ENCODE results near the gene ASRGL1. TPM values are rescaled to one million over a fixed set of nuclear protein-coding genes. Genes with fewer than 3 reads are reported as not detected.

The ASRGL1 gene
- total RNA-seq, 1 experiment from 2014 or later: not detected

DNA sequence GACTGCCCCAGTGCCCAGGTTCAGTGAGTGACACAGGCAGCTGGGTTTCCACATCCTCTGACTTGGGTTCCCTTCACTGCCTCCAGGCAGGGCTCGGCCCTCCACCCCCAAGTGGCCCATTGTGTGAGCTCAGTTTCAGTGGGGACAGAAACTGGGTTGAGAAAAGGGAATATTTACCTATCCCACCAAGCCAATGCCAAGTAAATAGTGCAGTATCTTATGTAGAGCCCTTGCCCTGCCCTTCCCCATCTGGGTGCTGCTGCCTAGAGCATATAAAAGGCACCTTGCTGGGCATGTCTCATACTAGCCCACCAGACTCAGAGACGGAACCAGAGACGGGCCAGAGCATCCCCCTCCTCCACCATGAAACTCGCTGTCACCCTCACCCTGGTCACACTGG, 81.5 kb downstream of the ASRGL1 start, which contains the start of gene SCGB1A1:
TSS of gene SCGB1A1 (plus strand) at position 301 of the 400 bp plus-strand sequence. CDS start at position 364, 63 bp downstream.
- Histone ChIP-seq H3K4me2 (ENCODE audit: low read depth, low read length, poor library complexity, severe bottlenecking) (no peak within 1 kb of the TSS), H2AFZ (ENCODE audit: low read length) (no peak within 1 kb of the TSS), H3K79me2 (ENCODE audit: low read length) (no peaks in the 10 kb centered on the region), H4K20me1 (ENCODE audit: insufficient read depth, low read depth, low read length) (no peaks in the 10 kb centered on the region), H3K9me3 (ENCODE audit: low read length) (no peaks in the 10 kb centered on the region), H3K4me3 (ENCODE audit: low read length) (no peak within 1 kb of the TSS), H3K9me2 (replicated peaks; ENCODE audit: insufficient read depth, low read length) (no peaks in the 10 kb centered on the region), H3K36me3 (ENCODE audit: insufficient read depth, low read length) (no peaks in the 10 kb centered on the region), H3K4me1 (ENCODE audit: low read length) (no peaks in the 10 kb centered on the region), H3K9ac (ENCODE audit: low read length) (no peak within 1 kb of the TSS), H3K27me3 (ENCODE audit: low read length) (no peaks in the 10 kb centered on the region), H3K27ac (ENCODE audit: low read length) (no peak within 1 kb of the TSS)
- no peak for DNase-seq

DNA sequence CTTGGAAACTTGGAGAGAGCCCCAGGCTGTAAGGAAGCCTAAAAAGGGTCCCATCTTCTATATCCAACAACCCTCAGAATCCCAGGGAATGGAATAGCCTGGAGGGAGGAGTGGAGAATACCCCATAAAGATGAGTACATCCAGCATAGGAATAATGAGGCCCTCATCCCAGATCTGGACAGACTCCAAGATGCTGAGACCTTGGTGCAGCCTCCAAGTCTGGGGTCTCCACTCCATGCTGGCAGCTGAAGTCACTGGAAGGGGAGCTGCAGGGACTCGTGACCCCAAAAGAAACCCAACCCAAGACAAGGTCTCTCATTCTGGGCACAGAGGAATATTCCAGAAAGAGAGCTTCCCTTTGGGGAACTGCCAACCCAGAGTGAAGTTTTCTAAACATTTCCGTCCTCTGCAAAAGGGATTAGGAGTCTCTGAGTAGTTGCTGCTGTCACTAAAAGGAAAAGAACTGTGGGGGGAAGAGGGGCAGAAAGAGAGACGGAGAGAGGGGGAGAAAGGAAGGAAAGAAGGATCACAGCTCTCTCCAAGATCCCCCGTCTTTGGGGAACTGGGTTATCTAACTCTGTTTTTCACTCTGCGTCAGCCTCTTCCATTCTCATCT, 82.2 kb downstream of the ASRGL1 start:
- Histone ChIP-seq H3K4me2 (ENCODE audit: low read depth, low read length, poor library complexity, severe bottlenecking) (no peak overlapping the region), H3K9ac (ENCODE audit: low read length) (no peak overlapping the region)

DNA sequence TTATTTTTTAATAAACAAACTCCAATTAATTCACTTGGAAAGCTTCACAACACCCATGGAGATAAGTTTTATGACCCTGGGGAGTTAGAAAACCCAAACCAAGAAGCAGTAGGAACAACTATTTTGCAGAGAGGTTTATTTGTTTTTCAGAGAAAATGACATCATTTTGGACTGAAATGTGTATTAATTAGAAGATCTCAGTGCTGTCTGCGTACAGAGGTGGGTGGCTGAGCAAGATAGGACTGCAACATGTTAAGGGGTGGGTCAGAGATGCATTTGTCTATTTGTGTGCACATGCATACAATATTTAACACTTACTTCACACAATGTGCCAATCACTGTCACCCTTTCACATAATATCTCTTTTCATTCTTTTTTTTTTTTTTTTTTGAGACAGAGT, 82.7 kb downstream of the ASRGL1 start:
- no peak overlapping the region for H3K4me3 ChIP-seq (ENCODE audit: low read length)
- H2AFZ ChIP-seq (ENCODE audit: low read length): no peak overlapping the region
- H3K27ac ChIP-seq (ENCODE audit: low read length): no peak overlapping the region
- H3K27me3 ChIP-seq (ENCODE audit: low read length): no peaks in the 10 kb centered on the region
- no peaks in the 10 kb centered on the region for H3K4me1 ChIP-seq (ENCODE audit: low read length)
- H4K20me1 ChIP-seq (ENCODE audit: insufficient read depth, low read depth, low read length): no peaks in the 10 kb centered on the region
- no peak overlapping the region for H3K4me2 ChIP-seq (ENCODE audit: low read depth, low read length, poor library complexity, severe bottlenecking)
- no peak overlapping the region for H3K9ac ChIP-seq (ENCODE audit: low read length)
- DNase-seq: no peak
- H3K9me3 ChIP-seq (ENCODE audit: low read length): no peaks in the 10 kb centered on the region
- H3K79me2 ChIP-seq (ENCODE audit: low read length): no peaks in the 10 kb centered on the region
- H3K9me2 ChIP-seq (replicated peaks; ENCODE audit: insufficient read depth, low read length): no peaks in the 10 kb centered on the region
- H3K36me3 ChIP-seq (ENCODE audit: insufficient read depth, low read length): no peaks in the 10 kb centered on the region

More for the DNA sequence above, 82.2 kb downstream of the ASRGL1 start:
- Histone ChIP-seq H4K20me1 (ENCODE audit: insufficient read depth, low read depth, low read length) (no peaks in the 10 kb centered on the region), H2AFZ (ENCODE audit: low read length) (no peak overlapping the region), H3K4me3 (ENCODE audit: low read length) (no peak overlapping the region), H3K4me1 (ENCODE audit: low read length) (no peaks in the 10 kb centered on the region), H3K9me3 (ENCODE audit: low read length) (no peaks in the 10 kb centered on the region), H3K9me2 (replicated peaks; ENCODE audit: insufficient read depth, low read length) (no peaks in the 10 kb centered on the region), H3K27me3 (ENCODE audit: low read length) (no peaks in the 10 kb centered on the region), H3K27ac (ENCODE audit: low read length) (no peak overlapping the region), H3K79me2 (ENCODE audit: low read length) (no peaks in the 10 kb centered on the region), H3K36me3 (ENCODE audit: insufficient read depth, low read length) (no peaks in the 10 kb centered on the region)
- DNase-seq: no peak

DNA sequence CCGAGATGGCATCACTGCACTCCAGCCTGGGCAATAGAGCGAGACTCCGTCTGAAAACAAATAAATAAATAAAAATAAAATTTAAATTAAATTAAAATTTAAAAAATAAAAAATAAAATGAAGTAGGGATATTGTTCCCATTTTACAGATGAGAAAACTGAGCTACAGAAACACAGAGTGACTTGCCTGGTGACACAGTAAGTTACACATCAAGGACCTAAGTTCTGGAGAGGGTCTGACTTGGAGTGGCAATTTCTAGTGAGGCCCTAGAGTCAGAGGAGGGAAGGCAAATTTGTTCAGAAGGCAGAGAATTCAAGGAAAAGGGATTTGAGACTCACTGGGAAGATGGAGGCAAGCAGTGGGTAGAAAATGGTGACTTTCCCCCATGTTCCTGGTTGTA, 83.6 kb downstream of the ASRGL1 start:
- Histone ChIP-seq H3K27me3 (ENCODE audit: low read length) (no peaks in the 10 kb centered on the region), H3K36me3 (ENCODE audit: insufficient read depth, low read length) (no peaks in the 10 kb centered on the region), H3K9ac (ENCODE audit: low read length) (no peak overlapping the region), H3K4me2 (ENCODE audit: low read depth, low read length, poor library complexity, severe bottlenecking) (no peak overlapping the region), H4K20me1 (ENCODE audit: insufficient read depth, low read depth, low read length) (no peaks in the 10 kb centered on the region), H2AFZ (ENCODE audit: low read length) (no peak overlapping the region), H3K4me1 (ENCODE audit: low read length) (no peaks in the 10 kb centered on the region), H3K9me3 (ENCODE audit: low read length) (no peaks in the 10 kb centered on the region), H3K27ac (ENCODE audit: low read length) (no peak overlapping the region), H3K9me2 (replicated peaks; ENCODE audit: insufficient read depth, low read length) (no peaks in the 10 kb centered on the region), H3K4me3 (ENCODE audit: low read length) (no peak overlapping the region), H3K79me2 (ENCODE audit: low read length) (no peaks in the 10 kb centered on the region)
- no peak for DNase-seq

DNA sequence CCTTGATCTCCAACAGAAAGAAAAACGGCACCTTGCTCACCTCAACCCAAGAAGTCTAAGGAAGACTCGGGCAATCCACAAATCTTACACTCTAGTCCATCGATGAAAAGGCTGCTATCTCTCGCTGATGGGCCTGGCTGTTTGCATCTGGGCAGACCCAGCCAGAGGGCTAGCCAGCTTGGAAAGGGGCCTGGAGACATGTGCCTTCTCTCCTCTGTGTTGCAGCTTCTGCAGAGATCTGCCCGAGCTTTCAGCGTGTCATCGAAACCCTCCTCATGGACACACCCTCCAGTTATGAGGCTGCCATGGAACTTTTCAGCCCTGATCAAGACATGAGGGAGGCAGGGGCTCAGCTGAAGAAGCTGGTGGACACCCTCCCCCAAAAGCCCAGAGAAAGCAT, 84.7 kb downstream of the ASRGL1 start:
- no peaks in the 10 kb centered on the region for H3K79me2 ChIP-seq (ENCODE audit: low read length)

DNA sequence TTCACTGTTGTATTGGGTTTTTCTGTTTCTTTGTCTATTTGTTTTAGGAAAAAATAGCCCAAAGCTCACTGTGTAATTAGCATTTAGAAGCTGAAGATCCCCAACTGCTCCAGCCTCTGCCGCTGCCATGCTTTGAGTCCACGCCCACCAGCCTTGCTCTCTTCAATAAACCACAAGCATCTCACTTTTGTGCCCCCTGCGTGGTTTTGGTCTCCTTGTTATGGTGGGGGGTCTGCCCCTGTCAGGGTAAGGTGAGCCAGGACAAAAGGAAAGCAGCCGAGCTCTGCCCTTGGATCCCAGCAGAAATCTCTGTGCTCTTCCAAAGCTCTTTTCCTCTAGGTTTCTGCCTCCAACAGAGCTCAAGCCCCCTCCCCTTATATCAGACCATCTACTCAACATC, 85.8 kb downstream of the ASRGL1 start:
- Histone ChIP-seq H4K20me1 (ENCODE audit: insufficient read depth, low read depth, low read length) (no peaks in the 10 kb centered on the region), H3K9me2 (replicated peaks; ENCODE audit: insufficient read depth, low read length) (no peaks in the 10 kb centered on the region), H3K36me3 (ENCODE audit: insufficient read depth, low read length) (no peaks in the 10 kb centered on the region), H3K9ac (ENCODE audit: low read length) (no peak overlapping the region), H3K27ac (ENCODE audit: low read length) (no peak overlapping the region), H3K27me3 (ENCODE audit: low read length) (no peaks in the 10 kb centered on the region), H2AFZ (ENCODE audit: low read length) (no peak overlapping the region), H3K4me2 (ENCODE audit: low read depth, low read length, poor library complexity, severe bottlenecking) (no peak overlapping the region), H3K79me2 (ENCODE audit: low read length) (no peaks in the 10 kb centered on the region), H3K4me1 (ENCODE audit: low read length) (no peaks in the 10 kb centered on the region), H3K9me3 (ENCODE audit: low read length) (no peaks in the 10 kb centered on the region), H3K4me3 (ENCODE audit: low read length) (no peak overlapping the region)
- no peak for DNase-seq

More for the DNA sequence above, 84.7 kb downstream of the ASRGL1 start:
- no peak overlapping the region for H3K9ac ChIP-seq (ENCODE audit: low read length)
- H3K9me3 ChIP-seq (ENCODE audit: low read length): no peaks in the 10 kb centered on the region
- H3K27me3 ChIP-seq (ENCODE audit: low read length): no peaks in the 10 kb centered on the region
- no peak for DNase-seq
- H2AFZ ChIP-seq (ENCODE audit: low read length): no peak overlapping the region
- no peak overlapping the region for H3K4me2 ChIP-seq (ENCODE audit: low read depth, low read length, poor library complexity, severe bottlenecking)
- no peaks in the 10 kb centered on the region for H3K36me3 ChIP-seq (ENCODE audit: insufficient read depth, low read length)
- no peaks in the 10 kb centered on the region for H3K9me2 ChIP-seq (replicated peaks; ENCODE audit: insufficient read depth, low read length)
- H4K20me1 ChIP-seq (ENCODE audit: insufficient read depth, low read depth, low read length): no peaks in the 10 kb centered on the region
- no peak overlapping the region for H3K4me3 ChIP-seq (ENCODE audit: low read length)
- no peaks in the 10 kb centered on the region for H3K4me1 ChIP-seq (ENCODE audit: low read length)
- H3K27ac ChIP-seq (ENCODE audit: low read length): no peak overlapping the region

DNA sequence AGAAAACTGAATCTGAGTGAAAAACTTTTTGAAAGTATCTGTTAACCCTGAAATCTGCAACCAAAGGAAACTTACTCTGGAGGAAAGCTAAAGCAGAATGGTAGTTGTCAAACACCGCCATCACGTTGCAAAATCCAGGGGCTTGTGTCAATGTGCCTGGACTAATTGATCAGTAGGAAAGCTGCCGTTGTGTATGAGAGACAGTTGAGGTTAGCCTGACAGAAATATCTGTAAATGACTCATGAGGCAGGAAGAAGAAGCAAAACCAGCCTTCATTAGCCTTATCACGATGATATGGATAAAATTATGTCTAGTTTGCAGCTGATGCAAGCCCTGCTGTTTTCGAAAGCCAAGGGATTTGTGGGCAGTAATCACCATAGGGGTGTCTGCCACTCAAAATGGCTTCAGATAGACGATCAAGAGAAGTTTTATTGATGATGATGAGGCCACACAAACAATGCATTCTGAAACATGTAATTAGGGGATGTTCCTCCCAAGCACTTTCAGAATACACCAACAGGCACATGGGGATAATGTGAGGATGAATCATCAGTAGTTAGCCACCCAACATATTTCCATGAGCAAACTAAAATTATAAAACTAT, 90.5 kb downstream of the ASRGL1 start:
- no peak overlapping the region for H3K9ac ChIP-seq (ENCODE audit: low read length)
- H3K27ac ChIP-seq (ENCODE audit: low read length): no peak overlapping the region
- no peaks in the 10 kb centered on the region for H3K36me3 ChIP-seq (ENCODE audit: insufficient read depth, low read length)
- DNase-seq: no peak
- no peak overlapping the region for H2AFZ ChIP-seq (ENCODE audit: low read length)
- H3K9me3 ChIP-seq (ENCODE audit: low read length): no peaks in the 10 kb centered on the region
- no peaks in the 10 kb centered on the region for H3K9me2 ChIP-seq (replicated peaks; ENCODE audit: insufficient read depth, low read length)
- no peaks in the 10 kb centered on the region for H3K27me3 ChIP-seq (ENCODE audit: low read length)
- no peak overlapping the region for H3K4me2 ChIP-seq (ENCODE audit: low read depth, low read length, poor library complexity, severe bottlenecking)
- no peaks in the 10 kb centered on the region for H4K20me1 ChIP-seq (ENCODE audit: insufficient read depth, low read depth, low read length)
- H3K79me2 ChIP-seq (ENCODE audit: low read length): no peaks in the 10 kb centered on the region
- no peaks in the 10 kb centered on the region for H3K4me1 ChIP-seq (ENCODE audit: low read length)
- no peak overlapping the region for H3K4me3 ChIP-seq (ENCODE audit: low read length)

DNA sequence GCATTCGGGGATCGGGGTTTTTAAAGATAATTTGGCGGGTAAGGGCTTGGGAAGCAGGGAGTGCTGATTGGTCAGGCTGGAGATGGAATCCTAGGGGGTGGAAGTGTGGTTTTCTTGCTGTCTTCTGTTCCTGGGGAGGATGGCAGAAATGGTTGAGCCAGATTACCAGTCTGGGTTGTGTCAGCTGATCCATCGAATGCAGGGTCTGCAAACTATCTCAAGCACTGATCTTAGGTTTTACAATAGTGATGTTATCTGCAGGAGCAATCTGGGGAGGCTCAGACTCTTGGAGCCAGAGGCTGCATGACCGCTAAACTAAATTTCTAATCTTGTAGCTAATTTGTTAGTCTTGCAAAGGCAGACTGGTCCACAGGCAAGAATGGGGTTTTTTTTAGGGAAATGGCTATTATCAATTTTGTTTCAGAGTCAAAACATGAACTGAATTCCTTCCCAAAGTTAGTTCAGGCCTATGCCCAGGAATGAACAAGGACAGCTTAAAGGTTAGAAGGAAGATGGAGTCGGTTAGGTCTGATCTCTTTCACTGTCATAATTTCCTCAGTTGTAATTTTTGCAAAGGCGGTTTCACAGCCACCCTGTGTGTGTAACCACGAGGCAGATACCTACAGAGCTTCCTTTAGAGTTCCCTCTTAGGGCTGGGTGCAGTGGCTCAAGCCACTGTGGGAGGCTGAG, 91.8 kb downstream of the ASRGL1 start:
- no peaks in the 10 kb centered on the region for H3K9me2 ChIP-seq (replicated peaks; ENCODE audit: insufficient read depth, low read length)
- H3K9me3 ChIP-seq (ENCODE audit: low read length): no peaks in the 10 kb centered on the region
- H3K4me1 ChIP-seq (ENCODE audit: low read length): no peaks in the 10 kb centered on the region
- DNase-seq: no peak
- H4K20me1 ChIP-seq (ENCODE audit: insufficient read depth, low read depth, low read length): no peaks in the 10 kb centered on the region
- no peaks in the 10 kb centered on the region for H3K79me2 ChIP-seq (ENCODE audit: low read length)
- no peak overlapping the region for H3K9ac ChIP-seq (ENCODE audit: low read length)
- H3K4me2 ChIP-seq (ENCODE audit: low read depth, low read length, poor library complexity, severe bottlenecking): no peak overlapping the region
- H3K27ac ChIP-seq (ENCODE audit: low read length): no peak overlapping the region
- H3K27me3 ChIP-seq (ENCODE audit: low read length): no peaks in the 10 kb centered on the region
- H3K4me3 ChIP-seq (ENCODE audit: low read length): no peak overlapping the region
- H2AFZ ChIP-seq (ENCODE audit: low read length): no peak overlapping the region
- H3K36me3 ChIP-seq (ENCODE audit: insufficient read depth, low read length): no peaks in the 10 kb centered on the region

Data from Karpas-422 (cell line).